Activated CD4-positive, alpha-beta T cell treated with anti-CD3 and anti-CD28 coated beads, Interleukin-2, Interleukin-6, amounts not matched to agents 100 ng/mL and 50 ng/mL, durations not matched to agents 16 hours and 8 hours (primary cell): ENCODE measurements around the gene DIPK2B.

Experiments used
- DNase-seq: peaks from one replicate; pipeline ENCODE4 v3.0.0-alpha.2; 2020

The DIPK2B gene

GRCh38 chrX:45154462-45154861 lies 46.2 kb downstream of the DIPK2B start:
- DNase-seq, result no peak

- no peak for DNase-seq
These were observed 46.7 kb downstream of the DIPK2B start for GRCh38 chrX:45154033-45154360.
